Smooth muscle cell of trachea (primary cell): ENCODE measurements around the gene BRDT. TPM values are rescaled to one million over a fixed set of nuclear protein-coding genes. Genes with fewer than 3 reads are reported as not detected.

ENCODE experiments used
- total RNA-seq: library from RNA; depleted of rRNA; stranded (reverse); fragments of >200 nt; gene quantifications from 2 replicates; pipeline ENCODE4 v1.2.1, GENCODE V29; 2014

BRDT gene
- not detected in 2 replicates for total RNA-seq

DNA sequence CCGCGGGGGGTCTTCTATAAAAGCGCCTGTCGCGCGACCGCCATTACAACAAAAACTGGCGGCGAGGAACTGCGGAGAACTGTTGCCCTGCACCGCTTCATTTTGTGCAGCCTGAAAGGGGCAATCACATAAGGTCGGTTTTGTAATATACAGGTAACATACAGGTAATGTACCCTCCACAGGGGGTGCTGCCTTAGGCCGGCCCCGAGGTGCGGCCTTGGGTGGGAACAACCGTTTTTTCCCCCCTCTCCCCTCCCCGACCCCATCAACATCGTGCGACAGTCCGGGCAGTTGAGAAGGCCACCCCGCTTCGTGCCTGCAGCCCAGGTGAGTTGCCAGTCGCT lies at the start of gene BRDT:
Gene BRDT (plus strand): TSS at position 46 of the 344 bp plus-strand sequence. CDS start 13,354 bp downstream, outside the sequence.

Other genes starting within 250 kb of the BRDT start
- gene TGFBR3, start 63.2 kb upstream of the BRDT start, total RNA-seq: 84.9 and 106 TPM in 2 replicates
- 0.58 and 0.66 TPM in 2 replicates for gene EPHX4, start 80.6 kb downstream of the BRDT start, total RNA-seq
- gene SETSIP, start 126.0 kb downstream of the BRDT start, total RNA-seq: 0.15 TPM in 1 of 2 replicates, not detected in the other
- 6.7 and 8.1 TPM in 2 replicates for gene BTBD8, start 130.9 kb downstream of the BRDT start, total RNA-seq